Activated CD4-positive, alpha-beta T cell treated with anti-CD3 and anti-CD28 coated beads for 48 hours (primary cell): ENCODE data around the gene MMP21.

ENCODE experiments used
- DNase-seq: peaks from one replicate; pipeline ENCODE4 v3.0.0-alpha.2; 2020

The MMP21 gene

GRCh38 chr10:125775491-125776106, at the start of gene MMP21:
TSS of gene MMP21 (minus strand) at chr10:125775821. CDS start at chr10:125775821, 0 bp downstream.
- no peak for DNase-seq

DNA sequence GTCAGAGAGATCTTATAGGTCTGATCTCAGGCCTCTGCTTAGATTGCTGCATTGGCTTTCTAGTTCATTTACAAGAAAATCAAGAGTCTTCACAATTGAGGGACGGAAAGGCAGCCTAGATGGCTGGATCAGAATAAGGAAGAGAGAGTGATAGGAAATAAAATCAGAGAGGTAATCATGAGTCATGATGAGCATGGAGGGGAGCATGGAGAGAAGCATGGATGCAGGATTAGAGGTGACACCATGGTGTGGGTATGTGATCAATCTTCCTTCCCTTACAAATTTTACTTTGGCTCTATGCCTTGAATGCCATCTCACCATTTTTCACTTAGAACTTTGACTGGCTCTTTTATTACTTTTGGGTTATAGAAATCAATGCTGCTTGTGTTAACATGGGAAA, 49.1 kb upstream of the MMP21 start:
- no peak for DNase-seq

DNA sequence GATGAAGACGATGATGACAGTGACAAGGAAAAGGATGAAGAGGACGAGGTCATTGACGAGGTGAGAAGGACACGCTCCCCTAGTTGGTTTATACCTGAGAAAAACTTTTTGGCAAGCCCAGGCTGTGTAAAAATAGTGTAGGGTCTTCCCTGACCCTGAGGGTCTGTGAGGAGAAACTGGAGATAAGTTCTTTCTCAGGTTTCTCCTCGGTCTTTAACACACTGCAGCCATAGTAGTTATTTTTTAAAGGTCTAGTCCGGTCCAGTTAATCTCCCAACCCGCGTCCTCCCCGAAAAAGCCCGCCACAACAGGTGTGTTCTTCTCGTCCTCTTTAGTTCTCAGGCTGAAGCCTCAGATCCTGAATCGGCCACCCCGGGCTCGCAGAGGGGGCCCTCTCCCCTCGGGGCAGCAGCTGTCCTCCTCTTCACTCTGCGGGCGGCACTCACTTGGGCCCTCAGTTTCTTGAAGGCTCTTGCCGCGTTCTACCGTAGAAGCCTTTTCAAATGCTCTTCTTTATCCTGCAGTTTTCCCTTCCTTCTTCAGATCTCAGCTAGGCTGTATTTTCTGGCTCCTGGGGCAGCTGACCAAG, 48.1 kb upstream of the MMP21 start:
- DNase-seq: peak; percentile 15

DNA sequence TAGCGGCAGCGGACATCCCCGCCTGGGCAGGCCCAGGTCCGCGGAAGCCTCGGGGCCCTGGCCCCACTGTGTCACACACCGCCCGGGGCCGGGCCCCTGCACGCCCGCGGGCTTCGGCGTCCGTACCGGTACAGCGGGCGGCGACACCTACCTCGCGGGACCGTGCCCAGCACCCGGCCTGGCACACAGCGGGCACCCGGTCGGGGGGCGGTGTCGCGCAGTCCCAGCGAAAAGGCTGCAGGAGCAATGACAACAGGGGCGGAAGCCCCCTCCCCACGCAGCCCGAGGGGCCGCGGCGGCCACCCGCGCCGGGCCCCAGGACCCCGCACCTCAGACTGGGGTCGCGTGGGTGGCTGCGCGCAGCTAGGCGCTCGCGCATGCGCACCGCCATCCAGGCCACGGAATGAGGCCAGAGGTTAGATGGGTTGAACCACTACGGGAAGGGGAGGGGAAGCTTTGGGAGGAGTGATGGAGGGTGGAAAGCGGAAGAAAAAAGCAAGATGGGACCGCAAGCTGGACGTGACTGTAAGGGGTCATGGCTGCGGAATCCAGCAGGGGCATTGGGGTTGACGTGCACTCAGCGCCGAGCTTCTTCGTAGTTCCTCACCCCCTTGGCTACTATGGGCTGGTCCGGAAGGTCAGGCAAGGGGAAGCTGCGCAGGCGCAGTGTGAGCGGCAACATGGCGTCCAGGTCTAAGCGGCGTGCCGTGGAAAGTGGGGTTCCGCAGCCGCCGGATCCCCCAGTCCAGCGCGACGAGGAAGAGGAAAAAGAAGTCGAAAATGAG, 47.4 kb upstream of the MMP21 start, which contains the start of the genes BCCIP and UROS:
BCCIP (plus strand) TSS at position 669 of the 785 bp plus-strand sequence; CDS start at position 681, 12 bp downstream.
UROS (minus strand) TSS at position 381 of the 785 bp plus-strand sequence. CDS start 6,759 bp downstream, outside the sequence.
- DNase-seq: peak; percentile 92

DNA sequence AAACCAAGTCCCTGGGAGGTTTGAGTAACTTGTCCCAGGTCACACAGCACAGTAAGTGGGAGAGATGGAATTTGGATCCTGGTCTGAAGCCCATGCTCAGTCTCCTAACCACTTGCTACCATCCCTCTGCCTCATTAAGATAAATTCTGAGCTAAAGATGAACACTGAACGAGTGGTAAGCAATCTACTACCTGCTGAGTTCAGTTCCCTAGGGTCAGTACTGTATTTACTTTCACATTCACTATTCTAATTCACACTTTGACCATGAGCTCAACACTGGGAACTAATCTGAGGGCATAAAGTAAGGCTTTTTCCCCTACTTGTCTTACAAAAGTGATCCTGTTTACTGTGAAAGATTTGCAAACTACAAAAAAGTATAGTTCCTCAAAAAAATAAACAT, 45.1 kb upstream of the MMP21 start:
- DNase-seq: no peak

GRCh38 chr10:125817337-125817946, 41.8 kb upstream of the MMP21 start:
- DNase-seq: no peak

- DNase-seq: no peak
Observed at GRCh38 chr10:125816548-125816947, 40.9 kb upstream of the MMP21 start.

DNA sequence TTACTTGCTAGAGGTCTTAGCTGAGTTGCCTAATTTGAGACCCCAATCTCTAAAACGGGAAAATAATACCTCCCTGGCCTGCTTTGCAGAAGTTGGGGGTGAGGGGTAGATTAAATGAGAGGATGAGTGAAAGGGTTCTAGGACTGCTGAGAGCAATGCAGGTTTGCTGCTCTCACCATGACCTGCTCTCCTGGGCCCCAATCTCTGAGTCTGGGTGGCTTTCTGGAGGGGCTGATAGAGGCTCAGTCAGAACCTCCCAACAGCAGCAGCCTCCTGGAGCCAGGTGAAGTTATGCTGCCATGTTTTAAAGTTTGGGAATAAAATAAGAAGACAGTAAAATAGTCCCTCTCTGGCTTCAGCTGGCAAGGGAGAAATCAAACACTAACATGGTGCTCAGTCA, 40.1 kb upstream of the MMP21 start:
- no peak for DNase-seq

- DNase-seq: no peak
Observed at GRCh38 chr10:125812128-125812750, 36.6 kb upstream of the MMP21 start.

- no peak for DNase-seq
Observed at GRCh38 chr10:125811251-125811650, 35.6 kb upstream of the MMP21 start.

DNA sequence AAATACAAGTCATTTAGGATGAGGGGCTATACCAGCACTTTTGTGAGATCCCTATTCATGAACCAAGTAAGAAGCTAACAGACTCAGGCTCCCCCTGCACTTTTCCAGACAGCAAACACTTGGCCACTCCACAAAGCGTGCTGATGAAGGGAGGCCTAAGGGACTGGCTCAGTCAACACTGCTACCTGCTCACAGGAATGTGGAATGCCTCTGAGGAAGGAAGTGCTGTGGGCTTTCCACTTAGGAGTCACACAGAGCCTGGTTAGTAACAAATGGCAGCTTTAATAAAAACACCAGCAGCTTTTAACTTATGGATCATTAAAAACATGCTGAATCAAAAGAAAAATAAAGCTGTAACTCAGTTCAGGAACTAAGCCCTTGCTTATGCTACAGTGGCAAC, 32.4 kb upstream of the MMP21 start:
- DNase-seq: no peak

GRCh38 chr10:125802739-125803138, 27.1 kb upstream of the MMP21 start:
- no peak for DNase-seq

DNA sequence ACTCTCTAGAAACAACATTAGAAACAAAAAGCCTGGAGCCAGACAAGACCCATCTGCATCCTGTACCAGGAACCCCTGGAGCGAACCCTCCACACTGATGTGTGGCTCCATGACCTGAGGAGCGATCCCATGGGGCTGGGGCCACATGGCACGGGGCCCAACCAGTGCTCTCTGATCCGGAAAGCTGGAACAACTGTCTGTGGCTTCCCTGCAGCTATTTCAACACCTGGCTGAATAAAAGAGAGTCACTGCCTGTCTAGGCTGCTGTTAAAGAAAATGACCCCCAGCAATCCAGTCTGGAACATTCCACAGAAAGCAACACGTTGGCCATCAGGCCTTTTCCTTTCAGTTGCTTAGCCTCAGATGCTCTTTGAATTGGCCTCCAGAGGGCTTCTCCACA, 26.5 kb upstream of the MMP21 start:
- no peak for DNase-seq

- DNase-seq: no peak
Observed at GRCh38 chr10:125801574-125801973, 26.0 kb upstream of the MMP21 start.

DNA sequence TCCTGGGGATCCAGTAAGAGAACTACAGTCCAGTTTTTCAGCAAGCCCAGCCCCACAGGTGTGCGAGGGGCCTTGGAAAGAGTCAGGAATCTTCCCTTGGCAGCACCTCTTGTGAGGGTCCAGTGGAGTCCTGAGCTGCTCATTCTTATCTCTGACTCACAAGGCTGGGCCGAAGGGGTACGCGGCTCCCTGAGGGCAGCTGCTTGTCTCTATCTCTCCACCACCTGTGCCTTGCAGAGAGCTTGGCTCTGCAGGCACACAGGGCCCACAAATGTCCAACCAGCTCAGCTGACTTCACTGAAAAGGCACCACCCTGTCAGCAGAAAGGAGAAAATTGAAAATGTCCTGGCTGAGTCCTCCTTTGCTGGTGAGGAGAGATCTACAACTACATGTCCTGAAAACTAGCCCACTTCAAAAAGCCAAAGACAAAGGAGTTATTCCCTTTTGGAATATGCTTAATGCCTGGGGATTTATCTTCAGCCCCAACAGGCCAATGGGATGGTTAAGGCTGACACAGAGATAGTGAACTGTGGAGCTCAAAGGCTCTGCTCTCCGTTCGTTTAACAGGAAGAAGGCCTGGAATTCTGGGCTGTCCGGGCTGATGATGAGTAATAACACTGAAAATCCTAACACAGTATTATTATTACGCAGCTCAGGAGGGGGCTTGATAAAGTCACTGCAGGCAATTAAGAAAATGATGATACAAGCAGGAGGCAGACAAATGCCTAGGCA, 24.0 kb upstream of the MMP21 start:
- no peak for DNase-seq

- no peak for DNase-seq
Observed at GRCh38 chr10:125797994-125798662, 22.5 kb upstream of the MMP21 start.

DNA sequence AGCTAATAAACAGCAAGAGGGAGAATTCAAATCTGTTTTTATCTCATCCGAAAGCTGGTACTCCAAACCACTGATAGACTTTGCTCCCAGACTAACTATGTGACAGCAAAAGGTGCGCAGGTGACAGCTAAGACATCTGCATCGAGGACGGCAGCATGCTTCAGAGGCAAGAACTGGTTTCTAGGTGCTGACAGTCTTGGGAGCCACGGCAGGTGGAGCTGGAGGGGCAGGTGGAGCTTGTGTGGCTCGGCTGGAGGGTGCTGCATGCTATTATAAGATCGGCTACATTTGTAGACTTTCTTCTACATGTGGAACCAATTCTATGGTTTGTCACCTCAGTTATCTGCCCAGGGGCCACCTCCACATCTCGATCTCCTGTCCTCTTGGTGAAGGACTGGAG, 21.8 kb upstream of the MMP21 start:
- DNase-seq: no peak

- no peak for DNase-seq
Observed at GRCh38 chr10:125795637-125796190, 20.1 kb upstream of the MMP21 start.

DNA sequence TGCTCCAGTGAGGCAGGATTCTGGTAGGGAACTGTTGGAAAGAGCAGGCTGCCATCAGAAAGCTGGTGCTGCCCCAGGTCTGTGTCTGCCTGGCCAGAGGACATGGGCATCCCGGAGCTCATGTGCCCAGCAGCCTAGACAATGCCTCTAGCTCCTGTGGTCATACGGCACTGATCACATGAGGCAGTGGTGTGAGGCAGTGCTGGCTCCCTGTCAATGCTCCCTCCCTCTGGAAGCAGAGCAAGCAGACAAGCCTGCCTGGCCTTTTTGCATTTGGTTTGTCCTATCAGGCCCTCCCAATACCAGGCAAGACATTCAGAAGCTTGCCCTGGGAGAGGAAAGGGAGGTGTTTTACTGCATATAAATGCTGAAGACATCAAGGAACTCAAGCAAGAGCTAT, 19.5 kb upstream of the MMP21 start:
- DNase-seq: no peak

DNA sequence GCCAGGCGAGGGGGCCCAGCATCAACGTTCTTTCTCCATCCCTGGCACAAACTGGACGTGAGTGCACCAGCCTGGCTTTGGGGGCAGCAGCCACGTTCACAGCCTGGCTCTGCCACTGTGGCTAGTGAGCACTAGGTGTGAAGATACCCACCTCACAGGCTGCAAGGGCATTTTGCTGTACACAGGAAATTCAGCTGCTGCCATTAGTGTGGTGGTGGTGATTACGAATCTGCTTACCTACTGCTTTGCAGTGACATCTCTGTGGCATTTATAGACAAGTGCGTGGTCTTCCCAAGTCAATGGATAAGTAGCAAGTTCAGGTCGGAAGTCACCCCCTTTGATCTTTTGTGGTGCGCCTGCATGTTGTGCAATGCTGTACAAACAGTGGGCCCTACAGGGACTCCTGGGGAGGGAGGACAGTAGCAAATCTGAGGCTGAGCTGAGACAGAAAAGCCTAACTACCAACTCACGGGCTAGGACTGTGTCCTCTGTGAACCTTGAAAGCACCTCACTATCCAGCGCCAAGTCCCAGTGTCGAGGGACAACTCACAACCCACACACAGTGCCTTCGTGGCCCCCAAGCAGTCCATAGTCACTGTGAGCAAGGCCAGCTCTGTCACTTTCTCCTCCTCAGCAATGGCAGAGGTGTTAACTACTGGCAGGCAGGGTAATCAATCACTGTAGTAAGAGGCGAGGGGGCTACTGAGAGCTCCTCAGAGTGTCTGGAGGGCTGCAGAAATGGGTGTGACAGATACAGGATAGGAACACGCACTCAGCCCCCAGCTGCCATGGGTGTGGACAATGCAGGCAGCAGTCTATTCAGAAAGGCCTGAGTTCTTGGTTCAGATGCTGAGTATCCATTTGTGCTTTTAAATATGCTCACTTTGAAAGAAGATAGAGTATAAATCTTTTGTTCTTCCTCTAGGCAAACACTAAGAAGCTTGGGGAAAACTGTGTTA, 17.0 kb upstream of the MMP21 start:
- no peak for DNase-seq
